Gastrocnemius medialis (tissue), 4 donors: ENCODE results near the gene LETMD1.

ENCODE experiments used
- POLR2A ChIP-seq, 2 donors: fragments of 450-650 bp; IDR thresholded peaks; one replicate each; pipeline ENCODE4 v1.6.1; 2017; ENCODE audit warnings: antibody characterized with exemption in 2 of 2, mild to moderate bottlenecking in 2 of 2, moderate library complexity in 2 of 2
- TF ChIP-seq, protein P1 (sequence below), 5 experiments: fragments of 450-650 bp in 3 of 5; fragments of 200-600 bp in 2 of 5; sonication (generic) in 2 of 5; IDR thresholded peaks in 4 of 5; conservative IDR thresholded peaks in 1 of 5; 1 replicate in 4 of 5; 2 replicates in 1 of 5; pipeline ENCODE4 v1.5.1; 2016 to 2019; ENCODE audit warnings: antibody characterized with exemption in 5 of 5, mild to moderate bottlenecking in 3 of 5, moderate library complexity in 3 of 5

DNA sequence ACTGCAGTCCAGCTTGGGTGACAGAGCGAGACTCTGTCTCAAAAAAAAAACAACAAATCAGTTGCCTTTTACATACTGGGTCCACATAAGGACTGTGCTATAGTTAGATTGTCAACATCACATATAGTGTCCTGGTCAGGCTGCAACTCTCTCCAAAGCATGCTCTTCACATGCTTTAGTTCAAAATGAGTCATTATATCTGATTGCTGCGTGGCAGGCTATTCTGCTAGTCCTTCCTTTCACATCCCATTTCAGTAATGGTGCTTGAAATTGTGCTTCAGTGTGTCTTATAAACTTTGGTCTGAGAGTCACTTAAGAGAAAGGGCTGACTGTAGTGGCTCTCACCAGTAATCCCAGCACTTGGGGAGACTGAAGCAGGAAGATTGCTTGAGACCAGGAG, 6.9 kb downstream of the LETMD1 start:
- TF ChIP-seq, protein P1, sequence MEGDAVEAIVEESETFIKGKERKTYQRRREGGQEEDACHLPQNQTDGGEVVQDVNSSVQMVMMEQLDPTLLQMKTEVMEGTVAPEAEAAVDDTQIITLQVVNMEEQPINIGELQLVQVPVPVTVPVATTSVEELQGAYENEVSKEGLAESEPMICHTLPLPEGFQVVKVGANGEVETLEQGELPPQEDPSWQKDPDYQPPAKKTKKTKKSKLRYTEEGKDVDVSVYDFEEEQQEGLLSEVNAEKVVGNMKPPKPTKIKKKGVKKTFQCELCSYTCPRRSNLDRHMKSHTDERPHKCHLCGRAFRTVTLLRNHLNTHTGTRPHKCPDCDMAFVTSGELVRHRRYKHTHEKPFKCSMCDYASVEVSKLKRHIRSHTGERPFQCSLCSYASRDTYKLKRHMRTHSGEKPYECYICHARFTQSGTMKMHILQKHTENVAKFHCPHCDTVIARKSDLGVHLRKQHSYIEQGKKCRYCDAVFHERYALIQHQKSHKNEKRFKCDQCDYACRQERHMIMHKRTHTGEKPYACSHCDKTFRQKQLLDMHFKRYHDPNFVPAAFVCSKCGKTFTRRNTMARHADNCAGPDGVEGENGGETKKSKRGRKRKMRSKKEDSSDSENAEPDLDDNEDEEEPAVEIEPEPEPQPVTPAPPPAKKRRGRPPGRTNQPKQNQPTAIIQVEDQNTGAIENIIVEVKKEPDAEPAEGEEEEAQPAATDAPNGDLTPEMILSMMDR (IDR thresholded peaks at IDR 0.05 in 4 of 5, conservative IDR thresholded peaks at IDR 0.05 in 1 of 5): no peak
- TF ChIP-seq POLR2A (IDR thresholded peaks at IDR 0.05): no peak
